Bronchial epithelial cell (primary cell): Measurements from ENCODE around the gene GNG7. TPM values are rescaled to one million over a fixed set of nuclear protein-coding genes. Genes with fewer than 3 reads are reported as not detected.

Experiments used
- DNase-seq: peaks from one replicate; pipeline ENCODE4 v3.0.0-alpha.2; 2010; ENCODE audit warnings: low read depth
- FAIRE-seq: peaks from 2 replicates; lab custom pipeline; 2011; peaks lifted over from hg19 to GRCh38; lab: Jason Lieb, UNC
- H3K27me3 ChIP-seq: 2 replicates; pipeline ENCODE4 v1.5.1; 2011; ENCODE audit warnings: low read length; ENCODE audit not compliant: control insufficient read depth, insufficient read depth
- H3K36me3 ChIP-seq: 2 replicates; pipeline ENCODE4 v1.5.1; 2011; ENCODE audit warnings: low read length; ENCODE audit not compliant: control insufficient read depth, insufficient read depth
- H3K4me3 ChIP-seq: 2 replicates; pipeline ENCODE4 v1.5.1; 2011; ENCODE audit warnings: mild to moderate bottlenecking, low read depth, low read length, control low read depth
- total RNA-seq: library from RNA; depleted of rRNA; stranded (reverse); fragments of >200 nt; gene quantifications from 2 replicates; pipeline ENCODE4 v1.2.1, GENCODE V29; 2014
- TF ChIP-seq, protein P1 (sequence below): IDR thresholded peaks from 2 replicates; pipeline ENCODE4 v1.5.1; 2011; ENCODE audit warnings: mild to moderate bottlenecking, moderate library complexity, low read length, control low read depth, inconsistent platforms; ENCODE audit not compliant: insufficient read depth, severe bottlenecking

GNG7 gene
- total RNA-seq, 1 donor from 2014 or later = under 0.01 TPM

DNA sequence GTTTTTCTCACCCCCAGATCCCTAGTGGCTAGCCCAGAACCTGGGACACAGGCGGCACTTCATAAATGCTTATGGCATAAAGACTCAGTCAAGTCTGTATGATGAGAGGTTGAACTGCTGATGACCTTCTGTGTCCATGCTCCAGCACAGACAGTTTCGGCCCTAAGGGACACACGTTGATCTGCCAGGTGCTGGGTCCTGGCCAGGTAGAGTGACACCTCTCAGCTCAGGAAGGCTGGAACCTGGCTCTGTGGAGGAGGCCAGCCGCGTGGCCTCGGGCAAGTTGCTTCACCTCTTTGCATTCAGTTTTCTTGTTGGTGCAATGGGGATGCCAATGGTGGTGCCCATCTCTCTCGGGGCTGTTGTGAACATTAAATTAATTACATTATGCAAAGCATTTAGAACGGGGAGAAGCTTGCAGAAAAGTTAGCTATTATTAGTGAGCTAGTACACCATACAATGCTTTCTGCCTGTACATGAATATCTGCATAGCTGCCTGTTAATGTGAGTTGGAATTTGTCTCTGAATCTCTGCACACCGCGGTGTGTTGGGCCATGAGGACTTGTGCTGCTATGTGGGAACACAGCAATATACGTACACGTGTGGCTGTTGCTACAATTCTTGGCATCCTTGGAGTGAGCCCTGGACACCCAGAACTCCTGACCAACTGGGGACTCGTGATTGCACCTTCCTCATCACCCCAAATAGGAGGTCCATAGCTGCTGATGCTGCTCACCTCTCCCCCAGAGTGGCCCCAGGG is 218.1 kb downstream of the GNG7 start:
- DNase-seq (no peak), FAIRE-seq (no peak)
- Histone ChIP-seq H3K36me3 (no peaks in the 10 kb centered on the region), H3K27me3 (peaks cover under 1% of the 10 kb centered on the region), H3K4me3 (no peak overlapping the region)
- TF ChIP-seq, protein P1, sequence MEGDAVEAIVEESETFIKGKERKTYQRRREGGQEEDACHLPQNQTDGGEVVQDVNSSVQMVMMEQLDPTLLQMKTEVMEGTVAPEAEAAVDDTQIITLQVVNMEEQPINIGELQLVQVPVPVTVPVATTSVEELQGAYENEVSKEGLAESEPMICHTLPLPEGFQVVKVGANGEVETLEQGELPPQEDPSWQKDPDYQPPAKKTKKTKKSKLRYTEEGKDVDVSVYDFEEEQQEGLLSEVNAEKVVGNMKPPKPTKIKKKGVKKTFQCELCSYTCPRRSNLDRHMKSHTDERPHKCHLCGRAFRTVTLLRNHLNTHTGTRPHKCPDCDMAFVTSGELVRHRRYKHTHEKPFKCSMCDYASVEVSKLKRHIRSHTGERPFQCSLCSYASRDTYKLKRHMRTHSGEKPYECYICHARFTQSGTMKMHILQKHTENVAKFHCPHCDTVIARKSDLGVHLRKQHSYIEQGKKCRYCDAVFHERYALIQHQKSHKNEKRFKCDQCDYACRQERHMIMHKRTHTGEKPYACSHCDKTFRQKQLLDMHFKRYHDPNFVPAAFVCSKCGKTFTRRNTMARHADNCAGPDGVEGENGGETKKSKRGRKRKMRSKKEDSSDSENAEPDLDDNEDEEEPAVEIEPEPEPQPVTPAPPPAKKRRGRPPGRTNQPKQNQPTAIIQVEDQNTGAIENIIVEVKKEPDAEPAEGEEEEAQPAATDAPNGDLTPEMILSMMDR = no peak

DNA sequence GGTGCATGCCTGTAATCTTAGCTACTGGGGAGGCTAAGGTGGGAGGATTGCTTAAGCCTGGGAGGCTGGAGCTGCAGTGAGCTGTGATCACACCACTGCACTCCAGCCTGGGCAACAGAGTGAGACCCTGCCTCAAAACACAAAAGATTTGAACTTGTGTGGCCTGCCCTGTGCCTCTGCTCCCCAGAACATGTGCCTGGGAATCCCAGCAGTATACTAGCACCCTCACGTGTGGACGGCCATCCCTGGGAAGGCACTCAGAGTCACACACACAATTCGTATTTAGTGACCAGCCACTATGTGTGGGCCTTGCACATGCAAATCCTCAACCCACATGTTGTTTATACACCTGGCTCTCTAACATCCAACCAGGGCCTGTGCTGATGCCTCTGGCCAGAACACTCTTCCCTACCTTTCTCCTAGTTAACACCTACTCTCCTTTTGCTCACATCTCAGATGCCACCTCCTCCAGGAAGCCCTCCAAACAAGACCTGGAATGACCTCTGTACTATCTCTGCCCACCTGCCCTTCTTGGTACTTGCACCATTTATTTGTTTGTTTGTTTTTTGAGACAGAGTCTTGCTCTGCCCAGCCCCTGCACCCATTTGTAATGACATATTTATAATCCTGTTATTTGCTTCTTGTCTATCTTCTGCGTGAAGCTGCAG is 218.9 kb downstream of the GNG7 start:
- Histone ChIP-seq H3K4me3 (no peak overlapping the region), H3K27me3 (no peaks in the 10 kb centered on the region)
- no peak for FAIRE-seq

DNA sequence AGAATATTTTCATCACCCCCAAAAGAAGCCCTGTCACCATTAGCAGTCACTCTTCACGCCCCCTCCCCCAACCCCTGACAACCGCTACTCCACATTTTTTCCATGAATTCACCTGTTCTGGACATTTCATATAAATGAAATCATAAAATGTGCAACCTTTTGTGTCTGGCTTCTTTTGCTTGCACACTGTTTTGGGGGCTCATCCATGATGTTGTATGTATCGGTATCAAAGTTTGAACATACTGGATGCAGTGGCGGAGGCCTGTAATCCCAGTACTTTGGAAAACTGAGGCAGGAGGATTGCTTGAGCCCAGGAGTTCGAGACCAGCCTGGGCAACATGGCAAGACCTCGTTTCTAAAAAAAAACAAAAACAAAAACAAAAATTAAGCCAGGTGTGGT is 219.4 kb downstream of the GNG7 start:
- FAIRE-seq = no peak
- no peaks in the 10 kb centered on the region for H3K36me3 ChIP-seq
- no peak overlapping the region for H3K4me3 ChIP-seq
- TF ChIP-seq, protein P1 = no peak
- DNase-seq = no peak
- no peaks in the 10 kb centered on the region for H3K27me3 ChIP-seq

More for the DNA sequence above, 218.9 kb downstream of the GNG7 start:
- DNase-seq = no peak
- TF ChIP-seq, protein P1 = no peak
- H3K36me3 ChIP-seq = no peaks in the 10 kb centered on the region

DNA sequence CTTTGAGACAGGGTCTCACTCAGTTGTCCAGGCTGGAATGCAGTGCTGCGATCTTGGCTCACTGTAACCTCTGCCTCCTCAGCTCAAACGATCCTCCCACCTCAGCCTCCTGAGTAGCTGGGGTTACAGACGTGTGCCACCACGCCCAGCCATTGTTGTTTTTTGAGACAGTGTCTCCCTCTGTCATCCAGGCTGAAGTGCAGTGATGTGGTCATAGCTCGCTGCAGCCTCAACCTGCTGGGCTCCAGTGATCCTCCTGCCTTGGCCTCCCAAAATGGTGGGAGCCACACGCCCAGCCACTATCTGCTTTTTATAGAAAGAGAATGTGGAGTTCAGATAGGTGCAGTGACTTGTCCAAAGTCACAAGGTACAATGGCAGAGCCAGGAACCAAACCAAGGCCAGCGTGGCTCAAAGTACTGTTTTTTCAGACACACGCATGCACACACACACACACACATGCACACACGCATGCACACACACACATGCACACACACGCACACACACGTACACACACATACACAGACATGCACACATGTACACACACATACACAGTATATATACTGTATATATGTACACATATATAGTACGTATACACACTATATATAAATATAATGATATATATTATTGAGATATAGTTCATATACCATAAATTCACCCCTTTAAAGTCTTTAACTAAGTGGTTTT is 220.0 kb downstream of the GNG7 start:
- DNase-seq (no peak), FAIRE-seq (no peak)
- Histone ChIP-seq H3K4me3 (no peak overlapping the region), H3K36me3 (peaks cover 2% of the 10 kb centered on the region), H3K27me3 (no peaks in the 10 kb centered on the region)
- TF ChIP-seq, protein P1 = no peak

DNA sequence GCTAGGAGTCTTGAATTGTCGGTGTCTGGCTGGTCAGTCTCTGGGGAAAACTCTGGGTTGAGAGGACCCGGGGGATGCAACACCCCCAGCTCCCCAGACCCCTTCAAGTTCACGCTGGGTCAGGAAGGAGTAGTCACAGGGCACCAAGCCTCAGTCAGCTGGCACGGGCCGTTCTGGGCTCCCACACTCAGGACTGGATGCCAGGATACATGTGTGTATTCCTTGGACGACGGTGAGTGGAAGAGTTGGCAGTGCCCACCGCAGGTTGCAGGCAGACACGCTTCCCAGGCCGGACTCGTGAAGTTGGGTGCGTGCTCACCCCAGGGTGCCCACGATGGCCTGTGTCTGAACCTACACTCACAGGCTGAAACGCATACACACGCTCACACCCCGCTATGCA is 221.0 kb downstream of the GNG7 start:
- no peak for FAIRE-seq
- Histone ChIP-seq H3K4me3 (no peak overlapping the region), H3K27me3 (no peaks in the 10 kb centered on the region), H3K36me3 (peaks cover 2% of the 10 kb centered on the region)
- no peak for DNase-seq
- TF ChIP-seq, protein P1 = no peak
